ENCODE results near the gene SRY. TPM values are rescaled to one million over a fixed set of nuclear protein-coding genes. Genes with fewer than 3 reads are reported as not detected.
A peak's percentile ranks its signal among the peaks of the same experiment; 100 is the strongest.
"Not testable (repeated sequence)": the region's sequence is repeated elsewhere in the genome, so short reads cannot be mapped to it uniquely, and the experiment has no call there.

SRY gene
- not detected for total RNA-seq

GRCh38 chrY:2787600-2787999, at the start of gene SRY:
Gene SRY (minus strand): TSS chrY:2787682. CDS start chrY:2787603, 79 bp downstream.
- no peaks in the 10 kb centered on the region for H3K36me3 Mint-ChIP-seq (ENCODE audit: low read depth)
- H3K9me3 Mint-ChIP-seq, result no peaks in the 10 kb centered on the region
- peaks cover 7% of the 10 kb centered on the region for H3K4me1 Mint-ChIP-seq
- peaks cover 35% of the 10 kb centered on the region for H3K27me3 Mint-ChIP-seq
- ChIA-PET CTCF (no interaction called here), POLR2A (no interaction called here)
- peak within 1 kb of the TSS; percentile 37 for H3K4me3 Mint-ChIP-seq
- no peak for DNase-seq
- no peak within 1 kb of the TSS for H3K27ac Mint-ChIP-seq

GRCh38 chrY:2837078-2837477, 49.6 kb upstream of the SRY start:
- Mint-ChIP-seq H3K27me3 (peaks cover 11% of the 10 kb centered on the region), H3K4me3 (no peak overlapping the region), H3K4me1 (peaks cover 8% of the 10 kb centered on the region), H3K36me3 (ENCODE audit: low read depth) (no peaks in the 10 kb centered on the region), H3K9me3 (no peaks in the 10 kb centered on the region), H3K27ac (no peak overlapping the region)
- CTCF ChIA-PET, result no interaction called here
- DNase-seq, result no peak
- POLR2A ChIA-PET, result no interaction called here

GRCh38 chrY:2835230-2835629, 47.7 kb upstream of the SRY start:
- Mint-ChIP-seq H3K27me3 (peaks cover 24% of the 10 kb centered on the region), H3K4me3 (no peak overlapping the region), H3K4me1 (peaks cover 2% of the 10 kb centered on the region), H3K9me3 (no peaks in the 10 kb centered on the region), H3K27ac (no peak overlapping the region), H3K36me3 (ENCODE audit: low read depth) (no peaks in the 10 kb centered on the region)
- ChIA-PET POLR2A (no interaction called here), CTCF (no interaction called here)
- DNase-seq, result no peak

- ChIA-PET POLR2A (no interaction called here), CTCF (no interaction called here)
- no peak for DNase-seq
- peaks cover 23% of the 10 kb centered on the region for H3K27me3 Mint-ChIP-seq
- H3K9me3 Mint-ChIP-seq, result no peaks in the 10 kb centered on the region
- H3K4me3 Mint-ChIP-seq, result no peak overlapping the region
- no peak overlapping the region for H3K27ac Mint-ChIP-seq
- no peaks in the 10 kb centered on the region for H3K4me1 Mint-ChIP-seq
- H3K36me3 Mint-ChIP-seq (ENCODE audit: low read depth), result no peaks in the 10 kb centered on the region
Observed at GRCh38 chrY:2828497-2828896, 41.0 kb upstream of the SRY start.

GRCh38 chrY:2824471-2824870, 37.0 kb upstream of the SRY start:
- no peak overlapping the region for H3K4me3 Mint-ChIP-seq
- H3K4me1 Mint-ChIP-seq, result no peaks in the 10 kb centered on the region
- ChIA-PET POLR2A (no interaction called here), CTCF (no interaction called here)
- no peak for DNase-seq
- H3K27me3 Mint-ChIP-seq, result peaks cover 6% of the 10 kb centered on the region
- H3K27ac Mint-ChIP-seq, result no peak overlapping the region
- no peaks in the 10 kb centered on the region for H3K36me3 Mint-ChIP-seq (ENCODE audit: low read depth)
- H3K9me3 Mint-ChIP-seq, result no peaks in the 10 kb centered on the region

- POLR2A ChIA-PET; H3K27ac Mint-ChIP-seq; H3K4me3 Mint-ChIP-seq; H3K4me1 Mint-ChIP-seq; CTCF ChIA-PET; H3K27me3 Mint-ChIP-seq; H3K9me3 Mint-ChIP-seq; DNase-seq; H3K36me3 Mint-ChIP-seq (ENCODE audit: low read depth): not testable (repeated sequence)
Observed at GRCh38 chrY:2817146-2817896, 29.8 kb upstream of the SRY start.

GRCh38 chrY:2800246-2800645, 12.8 kb upstream of the SRY start:
- DNase-seq, result no peak
- POLR2A ChIA-PET, result no interaction called here
- Mint-ChIP-seq H3K27ac (no peak overlapping the region), H3K4me3 (no peak overlapping the region), H3K36me3 (ENCODE audit: low read depth) (no peaks in the 10 kb centered on the region), H3K4me1 (peaks cover 8% of the 10 kb centered on the region), H3K27me3 (peaks cover 10% of the 10 kb centered on the region), H3K9me3 (no peaks in the 10 kb centered on the region)
- CTCF ChIA-PET, result interaction anchor here (1.0 kb wide), 1 partner anchor 137 kb away, joined by 3 read pairs; no protein-coding TSS in a partner anchor

- CTCF ChIA-PET, result no interaction called here
- no peak for DNase-seq
- peaks cover 3% of the 10 kb centered on the region for H3K27me3 Mint-ChIP-seq
- peaks cover 8% of the 10 kb centered on the region for H3K4me1 Mint-ChIP-seq
- no peaks in the 10 kb centered on the region for H3K36me3 Mint-ChIP-seq (ENCODE audit: low read depth)
- H3K9me3 Mint-ChIP-seq, result no peaks in the 10 kb centered on the region
- no peak overlapping the region for H3K4me3 Mint-ChIP-seq
- POLR2A ChIA-PET, result no interaction called here
- no peak overlapping the region for H3K27ac Mint-ChIP-seq
Observed at GRCh38 chrY:2797991-2798390, 10.5 kb upstream of the SRY start.

- POLR2A ChIA-PET, result no interaction called here
- Mint-ChIP-seq H3K4me3 (no peak overlapping the region), H3K27me3 (peaks cover 5% of the 10 kb centered on the region), H3K36me3 (ENCODE audit: low read depth) (no peaks in the 10 kb centered on the region), H3K27ac (no peak overlapping the region), H3K9me3 (no peaks in the 10 kb centered on the region), H3K4me1 (peaks cover 3% of the 10 kb centered on the region)
- no peak for DNase-seq
- CTCF ChIA-PET, result no interaction called here
Observed at GRCh38 chrY:2796977-2797523, 9.6 kb upstream of the SRY start.

GRCh38 chrY:2789756-2790155, 2.3 kb upstream of the SRY start:
- Mint-ChIP-seq H3K4me1 (peaks cover 7% of the 10 kb centered on the region), H3K9me3 (no peaks in the 10 kb centered on the region), H3K27ac (no peak overlapping the region), H3K4me3 (no peak overlapping the region), H3K27me3 (peaks cover 38% of the 10 kb centered on the region), H3K36me3 (ENCODE audit: low read depth) (no peaks in the 10 kb centered on the region)
- DNase-seq, result no peak
- ChIA-PET CTCF (no interaction called here), POLR2A (no interaction called here)

GRCh38 chrY:2786876-2787512, 488 bp downstream of the SRY start:
- peaks cover 7% of the 10 kb centered on the region for H3K4me1 Mint-ChIP-seq
- H3K9me3 Mint-ChIP-seq, result no peaks in the 10 kb centered on the region
- no peak overlapping the region for H3K27ac Mint-ChIP-seq
- H3K27me3 Mint-ChIP-seq, result peaks cover 33% of the 10 kb centered on the region
- H3K36me3 Mint-ChIP-seq (ENCODE audit: low read depth), result no peaks in the 10 kb centered on the region
- ChIA-PET POLR2A (no interaction called here), CTCF (no interaction called here)
- H3K4me3 Mint-ChIP-seq, result peak overlapping the region; percentile 37
- DNase-seq, result no peak
